OCI-LY7 (cell line): ENCODE measurements around the gene DAW1.

ENCODE experiments used
- CTCF ChIP-seq: fragments of 200-600 bp; sonication (generic); conservative IDR thresholded peaks from 2 replicates; pipeline ENCODE4 v1.5.1; 2014; ENCODE audit warnings: mild to moderate bottlenecking, antibody characterized with exemption, low read length, moderate library complexity, mixed read lengths
- EZH2phosphoT487 ChIP-seq: fragments of 200-600 bp; sonication (generic); IDR thresholded peaks from 2 replicates; pipeline ENCODE4 v1.6.1; 2018; ENCODE audit warnings: low read depth, borderline replicate concordance, mild to moderate bottlenecking, mixed run types, antibody characterized with exemption, low read length, moderate library complexity, mixed read lengths

- TF ChIP-seq CTCF (no peak), EZH2phosphoT487 (no peak)
Observed at GRCh38 chr2:227826563-227826962, 44.9 kb upstream of the DAW1 start.
